ENCODE measurements around the gene VEZT. TPM values are rescaled to one million over a fixed set of nuclear protein-coding genes. Genes with fewer than 3 reads are reported as not detected.
A peak's percentile ranks its signal among the peaks of the same experiment; 100 is the strongest.

VEZT gene, protein sequence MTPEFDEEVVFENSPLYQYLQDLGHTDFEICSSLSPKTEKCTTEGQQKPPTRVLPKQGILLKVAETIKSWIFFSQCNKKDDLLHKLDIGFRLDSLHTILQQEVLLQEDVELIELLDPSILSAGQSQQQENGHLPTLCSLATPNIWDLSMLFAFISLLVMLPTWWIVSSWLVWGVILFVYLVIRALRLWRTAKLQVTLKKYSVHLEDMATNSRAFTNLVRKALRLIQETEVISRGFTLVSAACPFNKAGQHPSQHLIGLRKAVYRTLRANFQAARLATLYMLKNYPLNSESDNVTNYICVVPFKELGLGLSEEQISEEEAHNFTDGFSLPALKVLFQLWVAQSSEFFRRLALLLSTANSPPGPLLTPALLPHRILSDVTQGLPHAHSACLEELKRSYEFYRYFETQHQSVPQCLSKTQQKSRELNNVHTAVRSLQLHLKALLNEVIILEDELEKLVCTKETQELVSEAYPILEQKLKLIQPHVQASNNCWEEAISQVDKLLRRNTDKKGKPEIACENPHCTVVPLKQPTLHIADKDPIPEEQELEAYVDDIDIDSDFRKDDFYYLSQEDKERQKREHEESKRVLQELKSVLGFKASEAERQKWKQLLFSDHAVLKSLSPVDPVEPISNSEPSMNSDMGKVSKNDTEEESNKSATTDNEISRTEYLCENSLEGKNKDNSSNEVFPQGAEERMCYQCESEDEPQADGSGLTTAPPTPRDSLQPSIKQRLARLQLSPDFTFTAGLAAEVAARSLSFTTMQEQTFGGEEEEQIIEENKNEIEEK
- total RNA-seq (10 to 100 TPM; 46.8 to 53.6 TPM), polyA plus RNA-seq (25.7 TPM)

DNA sequence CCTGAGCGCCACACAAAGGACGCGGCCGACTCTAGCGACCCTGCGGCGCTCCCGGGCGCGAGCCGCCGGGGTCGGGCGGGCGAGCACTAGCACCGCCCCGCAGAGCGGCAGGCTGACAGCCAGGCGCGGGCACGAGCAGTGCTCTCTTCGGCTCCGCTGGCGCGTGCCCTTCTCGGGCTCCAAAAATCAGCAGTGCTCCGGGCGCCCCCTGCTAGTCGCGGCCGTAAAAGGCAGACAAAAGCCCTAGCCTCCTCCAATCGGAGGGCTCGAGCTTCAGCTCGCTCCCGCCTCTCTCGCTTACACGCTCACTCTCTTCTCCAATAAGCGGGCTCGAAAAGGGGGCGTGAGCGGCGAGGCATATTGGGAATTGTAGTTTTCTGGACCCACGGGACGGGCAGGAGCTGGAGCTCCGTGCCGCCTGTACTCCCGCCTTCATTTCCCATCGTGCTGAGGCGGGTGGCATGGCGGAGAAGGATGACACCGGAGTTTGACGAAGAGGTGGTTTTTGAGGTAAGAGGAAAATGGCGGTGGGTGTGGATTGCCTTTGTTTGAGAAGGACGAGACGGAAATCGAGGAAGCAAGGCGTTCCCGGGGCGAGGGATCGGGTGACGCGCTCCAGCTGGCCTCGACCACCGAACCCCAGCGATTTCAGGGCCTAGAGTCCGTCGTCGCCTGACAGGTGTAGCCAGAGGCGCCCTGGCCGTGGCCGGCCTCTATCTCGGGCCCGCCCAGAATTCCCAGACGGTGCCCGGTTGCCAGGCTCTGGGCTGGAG lies at the start of gene VEZT, which contains the start of gene FGD6:
Gene VEZT (plus strand): TSS at position 431 of the 773 bp plus-strand sequence. CDS start 44 bp downstream, at position 475.
Gene FGD6 (minus strand): TSS at position 91 of the 773 bp plus-strand sequence. CDS start 227 bp downstream, outside the sequence.
- CTCF ChIA-PET: interaction anchor here (0.9 to 1.5 kb wide), 10 partner anchors 13 to 725 kb away, joined by 3 to 10 read pairs (median 5); partner anchors contain the start of genes AMDHD1, CCDC38 and NR2C1

DNA sequence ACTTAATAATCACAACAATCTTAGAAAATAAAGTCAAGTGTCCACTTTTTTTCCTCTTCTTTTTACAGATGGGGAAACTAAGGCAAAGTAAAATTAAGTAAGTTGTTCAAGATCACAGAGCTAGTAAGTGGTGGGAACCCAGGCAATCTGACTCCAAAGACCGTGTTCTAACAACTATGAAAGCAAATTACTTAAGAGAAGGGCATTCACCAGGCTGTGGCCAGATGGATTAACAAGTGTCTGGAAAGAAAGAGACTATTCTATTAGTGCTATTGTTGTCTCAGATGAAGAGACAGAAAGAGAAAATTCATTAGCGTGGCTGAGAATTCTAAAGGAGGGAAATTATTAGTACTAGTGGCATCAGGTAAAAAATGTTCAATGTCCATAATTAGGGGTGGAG lies 48.9 kb upstream of the VEZT start:
- H3K36me3 Mint-ChIP-seq: no peaks in the 10 kb centered on the region
- H3K4me3 Mint-ChIP-seq: no peak overlapping the region
- H3K4me1 Mint-ChIP-seq: no peaks in the 10 kb centered on the region
- POLR2A ChIA-PET: no interaction called here
- Histone ChIP-seq H3K27ac (ENCODE audit: low read depth, low read length) (no peak overlapping the region), H3K9me3 (ENCODE audit: low read length) (no peaks in the 10 kb centered on the region), H3K36me3 (ENCODE audit: insufficient read depth, low read length) (no peaks in the 10 kb centered on the region), H3K4me3 (ENCODE audit: low read length) (no peak overlapping the region), H3K27me3 (ENCODE audit: insufficient read depth, low read length, poor library complexity, severe bottlenecking) (no peaks in the 10 kb centered on the region), H3K4me1 (ENCODE audit: insufficient read depth, low read length) (no peaks in the 10 kb centered on the region)
- no peaks in the 10 kb centered on the region for H3K9me3 Mint-ChIP-seq
- peaks cover 3 to 4% of the 10 kb centered on the region in 2 donors for H3K27me3 Mint-ChIP-seq
- H3K27ac Mint-ChIP-seq: no peak overlapping the region
- CTCF ChIA-PET: interaction anchor here (0.7 kb wide), 1 partner anchor 1353 kb away, joined by 4 read pairs; no protein-coding TSS in a partner anchor
- DNase-seq: no peak

More for the DNA sequence above, at the start of gene VEZT, which contains the start of gene FGD6:
- Histone ChIP-seq H3K4me1 (ENCODE audit: insufficient read depth, low read length) (peaks cover 17% of the 10 kb centered on the region), H3K4me3 (ENCODE audit: low read length) (peak within 1 kb of the TSS; percentile 84), H3K9me3 (ENCODE audit: low read length) (no peaks in the 10 kb centered on the region), H3K27ac (ENCODE audit: low read depth, low read length) (peak within 1 kb of the TSS; percentile 94), H3K36me3 (ENCODE audit: insufficient read depth, low read length) (no peaks in the 10 kb centered on the region), H3K27me3 (ENCODE audit: insufficient read depth, low read length, poor library complexity, severe bottlenecking) (no peaks in the 10 kb centered on the region)
- POLR2A ChIA-PET: interaction anchor here (0.6 to 1.7 kb wide), 3 partner anchors 145 to 1334 kb away, joined by 9 to 22 read pairs (median 10); partner anchors contain the start of genes METAP2 and NR2C1
- Mint-ChIP-seq H3K27me3 (peaks cover 4 to 9% of the 10 kb centered on the region in 2 donors), H3K4me3 (peak within 1 kb of the TSS; percentile 91 to 98 (median 96)), H3K36me3 (peaks cover 0 to 14% (median 0%) of the 10 kb centered on the region in 3 donors), H3K4me1 (peaks cover 33 to 45% (median 42%) of the 10 kb centered on the region in 3 donors), H3K27ac (peak within 1 kb of the TSS; percentile 86 to 99 (median 96)), H3K9me3 (no peaks in the 10 kb centered on the region)
- peak; percentile 94 to 98 (median 98) for DNase-seq

DNA sequence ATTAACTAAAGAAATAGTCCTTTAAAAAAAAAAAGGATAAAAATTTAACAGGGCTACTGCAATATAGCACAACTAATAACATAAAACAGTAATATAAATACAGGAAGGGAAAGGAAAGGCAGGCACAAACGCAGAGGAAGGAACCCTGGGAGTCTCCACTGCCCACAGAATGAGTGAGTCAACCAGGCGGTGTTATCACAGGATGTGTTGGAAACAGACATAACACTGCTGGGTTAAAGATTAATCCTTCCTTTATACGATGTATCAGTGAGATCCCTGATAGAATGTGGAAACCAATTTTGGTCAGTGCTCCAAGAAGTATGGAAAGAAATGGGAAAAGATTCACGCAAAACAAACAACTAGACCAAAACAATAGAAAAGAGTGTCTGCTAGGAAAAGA lies 48.2 kb upstream of the VEZT start:
- Mint-ChIP-seq H3K27ac (peak overlapping the region in 1 of 8 donors; percentile 0), H3K9me3 (no peaks in the 10 kb centered on the region), H3K27me3 (peaks cover 3 to 4% of the 10 kb centered on the region in 2 donors), H3K36me3 (no peaks in the 10 kb centered on the region), H3K4me1 (no peaks in the 10 kb centered on the region), H3K4me3 (no peak overlapping the region)
- ChIA-PET CTCF (no interaction called here), POLR2A (no interaction called here)
- no peak for DNase-seq
- Histone ChIP-seq H3K36me3 (ENCODE audit: insufficient read depth, low read length) (no peaks in the 10 kb centered on the region), H3K27ac (ENCODE audit: low read depth, low read length) (no peak overlapping the region), H3K9me3 (ENCODE audit: low read length) (no peaks in the 10 kb centered on the region), H3K4me1 (ENCODE audit: insufficient read depth, low read length) (no peaks in the 10 kb centered on the region), H3K4me3 (ENCODE audit: low read length) (no peak overlapping the region), H3K27me3 (ENCODE audit: insufficient read depth, low read length, poor library complexity, severe bottlenecking) (no peaks in the 10 kb centered on the region)

DNA sequence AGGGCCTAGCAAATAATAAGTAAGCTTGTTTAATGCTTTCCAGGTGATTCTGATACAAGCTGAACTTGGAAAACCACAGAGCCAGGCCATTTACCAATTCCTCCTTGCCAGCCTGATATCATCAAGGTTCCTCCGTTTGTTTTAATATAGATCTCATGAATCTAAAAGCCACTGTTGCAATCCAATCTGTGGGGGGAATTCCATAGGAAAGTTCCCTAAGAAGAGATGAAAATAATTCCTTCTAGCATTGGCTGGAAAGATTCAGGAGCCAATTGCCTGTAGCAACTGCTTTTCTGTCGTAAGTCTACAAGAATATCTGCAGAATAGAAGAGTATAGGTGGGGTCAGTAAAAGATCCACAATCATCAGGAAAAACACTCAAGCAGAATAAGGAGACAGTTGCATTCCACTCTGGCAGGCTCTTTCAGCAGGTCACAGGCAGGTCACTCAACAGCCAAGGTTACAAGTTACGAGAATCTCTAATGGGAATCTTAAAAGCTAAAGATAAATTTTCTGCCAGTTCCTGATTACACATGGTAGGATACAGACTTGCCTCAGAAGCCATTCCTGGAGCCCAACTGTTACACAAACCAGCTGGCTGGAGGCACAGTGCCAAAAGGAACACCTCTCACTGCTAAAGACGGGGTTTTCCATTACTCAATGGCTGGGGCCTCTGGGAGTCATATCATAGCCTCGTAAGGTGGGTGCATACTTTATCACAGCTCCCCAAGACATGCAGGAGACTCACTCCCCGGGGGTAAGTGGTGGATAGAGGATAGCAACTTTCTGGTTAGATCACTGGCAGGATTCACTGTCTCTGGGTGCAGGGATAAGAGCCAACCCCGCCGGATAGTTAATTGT lies 44.0 kb upstream of the VEZT start:
- no peak overlapping the region for H3K4me3 Mint-ChIP-seq
- ChIA-PET CTCF (no interaction called here), POLR2A (no interaction called here)

DNA sequence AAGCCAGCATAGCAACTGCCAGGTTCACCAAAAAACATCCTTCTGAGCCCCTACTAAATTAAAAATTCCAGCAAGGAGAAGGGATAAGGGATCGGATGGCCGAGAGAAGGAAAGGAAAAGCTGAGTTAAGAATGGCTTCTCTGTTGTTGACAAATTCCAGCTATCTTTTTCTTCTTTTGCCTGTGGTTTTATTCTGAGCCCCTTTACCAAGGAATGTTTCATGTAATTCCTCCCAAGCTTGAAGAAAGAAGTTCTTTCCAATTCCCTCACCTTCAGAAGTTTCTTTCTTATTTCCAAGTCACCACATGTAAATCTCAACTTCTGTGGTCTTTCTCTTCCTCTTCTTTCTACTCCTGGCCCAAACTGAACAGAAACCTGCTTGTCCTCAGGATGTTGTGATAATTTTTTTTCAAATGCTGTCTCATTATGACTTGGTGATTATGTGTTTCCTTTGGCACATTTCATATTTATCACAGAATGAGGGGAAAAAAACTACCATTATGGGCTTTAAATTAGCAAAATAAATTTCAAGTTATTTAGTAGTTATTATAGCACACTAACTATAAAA lies 40.3 kb upstream of the VEZT start:
- Mint-ChIP-seq H3K36me3 (no peaks in the 10 kb centered on the region), H3K27ac (no peak overlapping the region), H3K4me3 (no peak overlapping the region), H3K9me3 (no peaks in the 10 kb centered on the region), H3K4me1 (no peaks in the 10 kb centered on the region), H3K27me3 (peaks cover 0 to 3% of the 10 kb centered on the region in 2 donors)
- no peaks in the 10 kb centered on the region for H3K4me1 ChIP-seq (ENCODE audit: insufficient read depth, low read length)
- POLR2A ChIA-PET: no interaction called here
- H3K27ac ChIP-seq (ENCODE audit: low read depth, low read length): no peak overlapping the region
- DNase-seq: no peak
- H3K4me3 ChIP-seq (ENCODE audit: low read length): no peak overlapping the region
- H3K36me3 ChIP-seq (ENCODE audit: insufficient read depth, low read length): no peaks in the 10 kb centered on the region
- CTCF ChIA-PET: interaction anchor here (0.7 kb wide), 1 partner anchor 11 kb away, joined by 3 read pairs; no protein-coding TSS in a partner anchor
- H3K27me3 ChIP-seq (ENCODE audit: insufficient read depth, low read length, poor library complexity, severe bottlenecking): no peaks in the 10 kb centered on the region
- no peaks in the 10 kb centered on the region for H3K9me3 ChIP-seq (ENCODE audit: low read length)

More for the DNA sequence above, 44.0 kb upstream of the VEZT start:
- Mint-ChIP-seq H3K27ac (no peak overlapping the region), H3K4me1 (no peaks in the 10 kb centered on the region), H3K36me3 (no peaks in the 10 kb centered on the region), H3K27me3 (peaks cover 0 to 7% of the 10 kb centered on the region in 2 donors), H3K9me3 (no peaks in the 10 kb centered on the region)
- Histone ChIP-seq H3K4me1 (ENCODE audit: insufficient read depth, low read length) (no peaks in the 10 kb centered on the region), H3K9me3 (ENCODE audit: low read length) (no peaks in the 10 kb centered on the region), H3K36me3 (ENCODE audit: insufficient read depth, low read length) (no peaks in the 10 kb centered on the region), H3K4me3 (ENCODE audit: low read length) (no peak overlapping the region), H3K27ac (ENCODE audit: low read depth, low read length) (no peak overlapping the region), H3K27me3 (ENCODE audit: insufficient read depth, low read length, poor library complexity, severe bottlenecking) (no peaks in the 10 kb centered on the region)
- no peak for DNase-seq

DNA sequence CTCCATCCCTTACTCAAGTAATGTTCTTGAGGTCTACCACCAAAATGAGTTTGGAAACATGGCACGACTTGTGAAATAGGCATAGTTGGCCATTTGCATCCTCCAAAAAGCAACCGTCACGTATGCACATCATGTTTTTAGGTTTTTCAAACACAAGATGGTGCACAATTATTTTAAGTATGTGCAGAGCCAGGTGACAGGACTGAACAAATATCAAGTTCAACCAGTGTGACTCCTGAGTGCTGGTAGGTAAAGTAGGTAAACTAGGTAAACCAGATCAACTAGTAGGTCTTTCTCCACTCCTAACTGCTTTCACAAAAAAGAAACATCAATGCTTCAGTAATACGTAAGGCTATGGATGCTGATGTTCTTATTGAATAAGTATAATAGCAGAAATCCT lies 39.5 kb upstream of the VEZT start:
- Histone ChIP-seq H3K4me1 (ENCODE audit: insufficient read depth, low read length) (no peaks in the 10 kb centered on the region), H3K36me3 (ENCODE audit: insufficient read depth, low read length) (no peaks in the 10 kb centered on the region), H3K27ac (ENCODE audit: low read depth, low read length) (no peak overlapping the region), H3K27me3 (ENCODE audit: insufficient read depth, low read length, poor library complexity, severe bottlenecking) (no peaks in the 10 kb centered on the region), H3K9me3 (ENCODE audit: low read length) (no peaks in the 10 kb centered on the region), H3K4me3 (ENCODE audit: low read length) (no peak overlapping the region)
- Mint-ChIP-seq H3K9me3 (no peaks in the 10 kb centered on the region), H3K4me3 (no peak overlapping the region), H3K4me1 (no peaks in the 10 kb centered on the region), H3K36me3 (no peaks in the 10 kb centered on the region), H3K27me3 (peaks cover 0 to 3% of the 10 kb centered on the region in 2 donors), H3K27ac (no peak overlapping the region)
- ChIA-PET POLR2A (no interaction called here), CTCF (no interaction called here)
- DNase-seq: no peak

DNA sequence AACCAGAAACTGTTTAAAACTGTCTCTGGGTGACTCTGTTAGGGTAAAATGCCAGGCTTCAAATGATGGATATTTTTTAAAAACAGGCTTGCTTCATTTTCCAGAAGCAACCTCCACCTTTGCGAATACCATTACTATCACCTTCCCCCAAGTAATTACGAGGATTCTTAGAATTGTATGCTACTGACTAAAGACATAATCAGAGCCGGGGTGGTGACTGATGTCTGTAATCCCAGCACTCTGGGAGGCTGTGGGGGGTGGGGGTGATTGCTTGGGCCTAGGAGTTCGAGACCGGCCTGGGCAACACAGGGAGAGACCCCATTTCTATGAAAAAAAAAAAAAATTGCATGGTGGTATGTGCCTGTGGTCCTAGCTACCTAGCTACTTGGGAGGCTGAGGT lies 38.6 kb upstream of the VEZT start:
- H3K9me3 Mint-ChIP-seq: no peaks in the 10 kb centered on the region
- Histone ChIP-seq H3K36me3 (ENCODE audit: insufficient read depth, low read length) (no peaks in the 10 kb centered on the region), H3K27ac (ENCODE audit: low read depth, low read length) (no peak overlapping the region), H3K4me1 (ENCODE audit: insufficient read depth, low read length) (no peaks in the 10 kb centered on the region), H3K27me3 (ENCODE audit: insufficient read depth, low read length, poor library complexity, severe bottlenecking) (no peaks in the 10 kb centered on the region), H3K9me3 (ENCODE audit: low read length) (no peaks in the 10 kb centered on the region), H3K4me3 (ENCODE audit: low read length) (no peak overlapping the region)
- H3K27ac Mint-ChIP-seq: no peak overlapping the region
- POLR2A ChIA-PET: no interaction called here
- CTCF ChIA-PET: no interaction called here
- DNase-seq: no peak
- no peaks in the 10 kb centered on the region for H3K36me3 Mint-ChIP-seq
- H3K4me1 Mint-ChIP-seq: no peaks in the 10 kb centered on the region
- H3K4me3 Mint-ChIP-seq: no peak overlapping the region
- peaks cover 0 to 3% of the 10 kb centered on the region in 2 donors for H3K27me3 Mint-ChIP-seq
